CD8-positive, alpha-beta memory T cell (primary cell): ENCODE data around the gene OR4D11. TPM values are rescaled to one million over a fixed set of nuclear protein-coding genes. Genes with fewer than 3 reads are reported as not detected.
"Not testable (repeated sequence)": the region's sequence is repeated elsewhere in the genome, so short reads cannot be mapped to it uniquely, and the experiment has no call there.

Source experiments
- CTCF ChIA-PET: fragments of 350-600 bp; sonication (Branson Sonifier 250); formaldehyde crosslinking; loops from one replicate; lab custom pipeline; 2021; ENCODE audit warnings: antibody characterized with exemption; lab: Charles Lee
- POLR2A ChIA-PET: fragments of 350-600 bp; sonication (Branson Sonifier 250); formaldehyde crosslinking; loops from one replicate; lab custom pipeline; 2021; ENCODE audit warnings: antibody characterized with exemption; lab: Charles Lee
- DNase-seq, 5 donors: peaks; one replicate each; pipeline versions ENCODE4 v3.0.0 to v3.0.0-alpha.2; 2020 to 2022; ENCODE audit warnings: mixed read lengths in 1 of 5
- H3K27ac ChIP-seq: one replicate; pipeline ENCODE4 v1.7.0; 2013; ENCODE audit warnings: low read depth, mild to moderate bottlenecking, low read length, moderate library complexity
- H3K27me3 ChIP-seq: 2 replicates; pipeline ENCODE4 v1.7.0; 2013; ENCODE audit warnings: low read length, mild to moderate bottlenecking; ENCODE audit not compliant: insufficient read depth, poor library complexity, severe bottlenecking
- H3K36me3 ChIP-seq: 2 replicates; pipeline ENCODE4 v1.7.0; 2013; ENCODE audit warnings: mild to moderate bottlenecking, low read length, moderate library complexity; ENCODE audit not compliant: insufficient read depth
- H3K4me1 ChIP-seq: 2 replicates; pipeline ENCODE4 v1.7.0; 2013; ENCODE audit warnings: mild to moderate bottlenecking, low read length, moderate library complexity; ENCODE audit not compliant: insufficient read depth
- H3K4me3 ChIP-seq: 2 replicates; pipeline ENCODE4 v1.7.0; 2013; ENCODE audit warnings: mild to moderate bottlenecking, low read length
- H3K9me3 ChIP-seq: 2 replicates; pipeline ENCODE4 v1.7.0; 2013; ENCODE audit warnings: mild to moderate bottlenecking, low read length
- H3K27ac Mint-ChIP-seq, 8 donors: one replicate each; pipeline ENCODE4 v1.8.0; 2020 to 2021; ENCODE audit warnings: mixed read lengths in 8 of 8, mild to moderate bottlenecking in 6 of 8, inconsistent platforms in 3 of 8, moderate library complexity in 3 of 8
- H3K27me3 Mint-ChIP-seq, 2 donors: one replicate each; pipeline ENCODE4 v1.8.0; 2020 to 2021; ENCODE audit warnings: mixed read lengths in 2 of 2, mild to moderate bottlenecking in 1 of 2, moderate library complexity in 1 of 2
- H3K36me3 Mint-ChIP-seq, 3 donors: one replicate each; pipeline ENCODE4 v1.8.0; 2020 to 2021; ENCODE audit warnings: mixed read lengths in 3 of 3, inconsistent platforms in 1 of 3, mild to moderate bottlenecking in 1 of 3
- H3K4me1 Mint-ChIP-seq, 3 donors: one replicate each; pipeline ENCODE4 v1.8.0; 2020 to 2021; ENCODE audit warnings: mixed read lengths in 3 of 3, inconsistent platforms in 1 of 3, mild to moderate bottlenecking in 1 of 3
- H3K4me3 Mint-ChIP-seq, 7 donors: one replicate each; pipeline ENCODE4 v1.8.0; 2020 to 2021; ENCODE audit warnings: mixed read lengths in 7 of 7, mild to moderate bottlenecking in 6 of 7, moderate library complexity in 4 of 7, inconsistent platforms in 2 of 7
- H3K9me3 Mint-ChIP-seq, 5 donors: one replicate each; pipeline ENCODE4 v1.8.0; 2020 to 2022; ENCODE audit warnings: mixed read lengths in 5 of 5, mild to moderate bottlenecking in 3 of 5, moderate library complexity in 2 of 5, inconsistent platforms in 1 of 5
- polyA plus RNA-seq: library from polyadenylated mRNA; unstranded; fragments of 300-500 nt; fragmentation: Illumina TruSeq; gene quantifications from one replicate; pipeline ENCODE4 v1.2.3, GENCODE V29; 2021
- total RNA-seq, 2 experiments: library from RNA; stranded (reverse); gene quantifications; one replicate each; pipeline ENCODE4 v1.2.3, GENCODE V29; 2021

The OR4D11 gene
- total and polyA plus RNA-seq, 3 experiments from 2014 or later: not detected

GRCh38 chr11:59501931-59502330 is 1.4 kb upstream of the OR4D11 start:
- Mint-ChIP-seq H3K27ac (no peak overlapping the region), H3K9me3 (no peaks in the 10 kb centered on the region), H3K4me3 (no peak overlapping the region), H3K27me3 (peaks cover 14 to 45% of the 10 kb centered on the region in 2 donors), H3K4me1 (no peaks in the 10 kb centered on the region), H3K36me3 (no peaks in the 10 kb centered on the region)
- no peak for DNase-seq
- H3K9me3 ChIP-seq: no peaks in the 10 kb centered on the region
- H3K27me3 ChIP-seq: no peaks in the 10 kb centered on the region
- H3K4me1 ChIP-seq: no peaks in the 10 kb centered on the region
- no peak overlapping the region for H3K27ac ChIP-seq
- ChIA-PET POLR2A (no interaction called here), CTCF (no interaction called here)
- H3K4me3 ChIP-seq: no peak overlapping the region
- H3K36me3 ChIP-seq: no peaks in the 10 kb centered on the region

GRCh38 chr11:59510941-59511589 is 7.7 kb downstream of the OR4D11 start, which contains the start of gene OR4D9:
TSS of gene OR4D9 (plus strand) at chr11:59511539. CDS start at chr11:59514913, 3,374 bp downstream.
- Mint-ChIP-seq H3K27ac (no peak within 1 kb of the TSS), H3K4me3 (no peak within 1 kb of the TSS), H3K27me3 (peaks cover 14 to 38% of the 10 kb centered on the region in 2 donors), H3K9me3 (no peaks in the 10 kb centered on the region), H3K36me3 (no peaks in the 10 kb centered on the region), H3K4me1 (peaks cover 4 to 10% (median 10%) of the 10 kb centered on the region in 3 donors)
- Histone ChIP-seq H3K27ac (no peak within 1 kb of the TSS), H3K36me3 (no peaks in the 10 kb centered on the region), H3K9me3 (no peaks in the 10 kb centered on the region), H3K4me1 (peaks cover 10% of the 10 kb centered on the region), H3K27me3 (no peaks in the 10 kb centered on the region), H3K4me3 (no peak within 1 kb of the TSS)
- ChIA-PET CTCF (no interaction called here), POLR2A (no interaction called here)
- DNase-seq: no peak

- CTCF ChIA-PET: interaction anchor here (0.7 kb wide), 1 partner anchor 1941 kb away, joined by 3 read pairs; no protein-coding TSS in a partner anchor
- peaks cover 14 to 38% of the 10 kb centered on the region in 2 donors for H3K27me3 Mint-ChIP-seq
- Histone ChIP-seq H3K27me3 (no peaks in the 10 kb centered on the region), H3K27ac (no peak overlapping the region), H3K9me3 (no peaks in the 10 kb centered on the region), H3K4me1 (peaks cover 10% of the 10 kb centered on the region), H3K4me3 (no peak overlapping the region), H3K36me3 (no peaks in the 10 kb centered on the region)
- no peaks in the 10 kb centered on the region for H3K9me3 Mint-ChIP-seq
- peaks cover 4 to 10% (median 10%) of the 10 kb centered on the region in 3 donors for H3K4me1 Mint-ChIP-seq
- no peak overlapping the region for H3K27ac Mint-ChIP-seq
- DNase-seq: no peak
- no peaks in the 10 kb centered on the region for H3K36me3 Mint-ChIP-seq
- POLR2A ChIA-PET: no interaction called here
- H3K4me3 Mint-ChIP-seq: no peak overlapping the region
Observed at GRCh38 chr11:59511675-59512074, 8.3 kb downstream of the OR4D11 start.

GRCh38 chr11:59520139-59520538 is 16.8 kb downstream of the OR4D11 start:
- H3K4me1 ChIP-seq, POLR2A ChIA-PET, H3K9me3 Mint-ChIP-seq, H3K4me3 ChIP-seq, CTCF ChIA-PET, H3K27me3 ChIP-seq, H3K9me3 ChIP-seq, DNase-seq, H3K36me3 Mint-ChIP-seq, H3K27ac ChIP-seq, H3K4me3 Mint-ChIP-seq, H3K4me1 Mint-ChIP-seq, H3K36me3 ChIP-seq, H3K27ac Mint-ChIP-seq: not testable (repeated sequence)
- H3K27me3 Mint-ChIP-seq: peaks cover 7 to 40% of the 10 kb centered on the region in 2 donors

DNA sequence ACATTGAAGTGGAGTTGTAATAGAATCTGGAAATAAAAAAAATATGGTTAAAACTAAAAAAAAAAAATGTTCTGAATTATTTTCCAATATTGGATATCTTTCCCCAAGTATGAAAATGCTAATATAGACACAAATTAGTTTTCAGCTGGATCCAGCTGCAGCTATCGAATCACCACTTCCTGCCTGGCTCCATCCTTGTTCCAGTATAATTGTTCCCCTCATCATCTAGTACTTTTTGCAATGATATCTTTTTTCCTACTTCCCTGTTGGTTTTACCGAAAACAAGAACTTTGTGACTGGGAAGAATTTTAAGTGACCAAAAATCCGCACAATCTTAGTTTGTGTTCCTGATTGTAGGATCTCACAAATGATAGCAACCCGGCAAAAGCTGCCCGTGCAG is 17.4 kb downstream of the OR4D11 start:
- POLR2A ChIA-PET: no interaction called here
- CTCF ChIA-PET: interaction anchor here (0.9 kb wide), 1 partner anchor 17 kb away, joined by 4 read pairs; no protein-coding TSS in a partner anchor
- peaks cover 9 to 37% of the 10 kb centered on the region in 2 donors for H3K27me3 Mint-ChIP-seq

DNA sequence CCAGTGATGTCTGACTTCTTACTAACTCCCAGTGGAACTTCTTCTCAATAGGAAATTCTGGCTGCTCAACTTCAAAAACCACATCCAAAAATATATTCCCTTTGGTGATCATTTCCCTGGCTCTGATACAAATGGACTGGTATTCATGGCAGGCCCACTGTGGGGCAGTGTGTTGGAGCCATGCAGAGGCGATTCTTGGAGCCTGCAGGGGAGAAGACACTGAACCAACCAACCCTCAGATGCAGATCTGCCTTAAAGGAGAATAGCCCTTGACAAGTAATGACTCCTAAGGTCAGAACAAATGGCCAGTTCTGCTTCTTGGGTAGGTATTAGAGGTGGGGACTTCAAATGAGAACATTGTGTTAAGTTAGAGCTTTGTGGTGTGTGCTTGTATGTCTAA is 20.2 kb downstream of the OR4D11 start:
- DNase-seq: no peak
- Mint-ChIP-seq H3K27ac (no peak overlapping the region), H3K36me3 (no peaks in the 10 kb centered on the region), H3K4me3 (no peak overlapping the region), H3K4me1 (no peaks in the 10 kb centered on the region), H3K27me3 (peaks cover 4 to 30% of the 10 kb centered on the region in 2 donors), H3K9me3 (no peaks in the 10 kb centered on the region)
- Histone ChIP-seq H3K27me3 (no peaks in the 10 kb centered on the region), H3K4me3 (no peak overlapping the region), H3K27ac (no peak overlapping the region), H3K4me1 (no peaks in the 10 kb centered on the region), H3K9me3 (no peaks in the 10 kb centered on the region), H3K36me3 (no peaks in the 10 kb centered on the region)
- ChIA-PET POLR2A (no interaction called here), CTCF (no interaction called here)

More for the DNA sequence above, 17.4 kb downstream of the OR4D11 start:
- Histone ChIP-seq H3K27ac (no peak overlapping the region), H3K27me3 (no peaks in the 10 kb centered on the region), H3K9me3 (no peaks in the 10 kb centered on the region), H3K4me3 (no peak overlapping the region), H3K4me1 (no peaks in the 10 kb centered on the region), H3K36me3 (no peaks in the 10 kb centered on the region)
- H3K27ac Mint-ChIP-seq: no peak overlapping the region
- no peaks in the 10 kb centered on the region for H3K36me3 Mint-ChIP-seq
- H3K9me3 Mint-ChIP-seq: no peaks in the 10 kb centered on the region
- H3K4me3 Mint-ChIP-seq: no peak overlapping the region
- H3K4me1 Mint-ChIP-seq: no peaks in the 10 kb centered on the region
- DNase-seq: no peak

GRCh38 chr11:59528711-59529110 is 25.3 kb downstream of the OR4D11 start:
- Histone ChIP-seq H3K4me3 (no peak overlapping the region), H3K4me1 (no peaks in the 10 kb centered on the region), H3K9me3 (no peaks in the 10 kb centered on the region), H3K27ac (no peak overlapping the region), H3K27me3 (no peaks in the 10 kb centered on the region), H3K36me3 (no peaks in the 10 kb centered on the region)
- no peak overlapping the region for H3K27ac Mint-ChIP-seq
- H3K4me1 Mint-ChIP-seq: no peaks in the 10 kb centered on the region
- ChIA-PET POLR2A (no interaction called here), CTCF (interaction anchor here (1.0 to 1.9 kb wide), 2 partner anchors 9 to 226 kb away, joined by 3 to 6 read pairs; no protein-coding TSS in a partner anchor)
- no peak for DNase-seq
- H3K9me3 Mint-ChIP-seq: no peaks in the 10 kb centered on the region
- H3K36me3 Mint-ChIP-seq: no peaks in the 10 kb centered on the region
- peaks cover 4 to 20% of the 10 kb centered on the region in 2 donors for H3K27me3 Mint-ChIP-seq
- no peak overlapping the region for H3K4me3 Mint-ChIP-seq

DNA sequence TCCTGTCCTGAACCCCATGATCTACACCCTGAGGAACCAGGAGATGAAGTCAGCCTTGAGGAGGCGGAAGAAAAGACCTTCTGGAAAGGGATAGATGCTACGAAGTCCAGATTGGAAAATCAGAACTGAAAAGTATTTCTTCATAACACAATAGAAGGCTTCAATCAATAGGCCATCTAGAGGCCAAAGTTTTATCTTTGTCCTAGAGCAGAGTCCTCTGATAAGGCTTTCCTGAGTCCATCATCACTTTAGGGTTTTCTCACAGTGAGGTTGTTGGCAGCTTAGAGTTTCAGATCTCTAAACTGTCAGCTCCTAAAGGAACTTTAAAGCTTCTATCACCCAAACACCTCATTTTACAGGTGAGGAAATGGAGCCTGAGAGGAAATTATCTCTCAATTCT is 29.2 kb downstream of the OR4D11 start:
- Histone ChIP-seq H3K36me3 (no peaks in the 10 kb centered on the region), H3K4me3 (no peak overlapping the region), H3K27me3 (no peaks in the 10 kb centered on the region), H3K9me3 (no peaks in the 10 kb centered on the region), H3K27ac (no peak overlapping the region), H3K4me1 (no peaks in the 10 kb centered on the region)
- Mint-ChIP-seq H3K9me3 (no peaks in the 10 kb centered on the region), H3K4me3 (no peak overlapping the region), H3K36me3 (no peaks in the 10 kb centered on the region), H3K4me1 (peaks cover 5 to 7% (median 7%) of the 10 kb centered on the region in 3 donors), H3K27me3 (peaks cover 0 to 10% of the 10 kb centered on the region in 2 donors), H3K27ac (peak overlapping the region in 1 of 8 donors; percentile 3)
- ChIA-PET POLR2A (no interaction called here), CTCF (no interaction called here)
- DNase-seq: no peak
